ENCODE results near the gene PGA3.
"Not testable (repeated sequence)": the region's sequence is repeated elsewhere in the genome, so short reads cannot be mapped to it uniquely, and the experiment has no call there.

Gene PGA3

GRCh38 chr11:61202950-61203746, at the start of gene PGA3:
PGA3 (plus strand) TSS chr11:61203515; CDS start chr11:61203565, 50 bp downstream.
- not testable (repeated sequence) for DNase-seq (ENCODE audit: low read depth)

GRCh38 chr11:61153593-61154095, 49.7 kb upstream of the PGA3 start:
- DNase-seq (ENCODE audit: low read depth), result no peak

- no peak for DNase-seq (ENCODE audit: low read depth)
These were observed 48.8 kb upstream of the PGA3 start for GRCh38 chr11:61154528-61154927.

GRCh38 chr11:61155312-61155711, 48.0 kb upstream of the PGA3 start:
- DNase-seq (ENCODE audit: low read depth), result no peak

GRCh38 chr11:61155741-61156140, 47.6 kb upstream of the PGA3 start:
- no peak for DNase-seq (ENCODE audit: low read depth)

GRCh38 chr11:61157743-61158142, 45.6 kb upstream of the PGA3 start:
- DNase-seq (ENCODE audit: low read depth), result no peak

- no peak for DNase-seq (ENCODE audit: low read depth)
These were observed 44.5 kb upstream of the PGA3 start for GRCh38 chr11:61158691-61159381.

GRCh38 chr11:61160487-61161189, 42.7 kb upstream of the PGA3 start:
- DNase-seq (ENCODE audit: low read depth), result no peak

- DNase-seq (ENCODE audit: low read depth), result no peak
These were observed 41.9 kb upstream of the PGA3 start, which contains the start of gene VPS37C for GRCh38 chr11:61161190-61162091. VPS37C (minus strand) TSS chr11:61161426; CDS start chr11:61138829, 22,597 bp downstream.

- no peak for DNase-seq (ENCODE audit: low read depth)
These were observed 41.0 kb upstream of the PGA3 start for GRCh38 chr11:61162092-61162941.

GRCh38 chr11:61163021-61163420, 40.3 kb upstream of the PGA3 start:
- no peak for DNase-seq (ENCODE audit: low read depth)

- DNase-seq (ENCODE audit: low read depth), result no peak
These were observed 39.4 kb upstream of the PGA3 start for GRCh38 chr11:61163714-61164605.

GRCh38 chr11:61164606-61165424, 38.5 kb upstream of the PGA3 start:
- DNase-seq (ENCODE audit: low read depth), result no peak

GRCh38 chr11:61165785-61166184, 37.5 kb upstream of the PGA3 start:
- DNase-seq (ENCODE audit: low read depth), result not testable (repeated sequence)

- DNase-seq (ENCODE audit: low read depth), result not testable (repeated sequence)
These were observed 37.0 kb upstream of the PGA3 start for GRCh38 chr11:61166331-61166730.

- DNase-seq (ENCODE audit: low read depth), result no peak
These were observed 35.1 kb upstream of the PGA3 start for GRCh38 chr11:61168042-61168688.

- no peak for DNase-seq (ENCODE audit: low read depth)
These were observed 34.5 kb upstream of the PGA3 start for GRCh38 chr11:61168800-61169199.

- DNase-seq (ENCODE audit: low read depth), result no peak
These were observed 32.7 kb upstream of the PGA3 start for GRCh38 chr11:61170566-61170965.

Data from HS-5 (cell line).